GM19463 (cell line): ENCODE results near the gene POU2F1.

Experiments
- ATAC-seq: cut with Tn5 transposase; IDR thresholded peaks from one replicate; pipeline ENCODE4 v1.9.1; 2021; ENCODE audit warnings: mild to moderate bottlenecking, moderate library complexity; ENCODE audit not compliant: unreplicated experiment

The POU2F1 gene

DNA sequence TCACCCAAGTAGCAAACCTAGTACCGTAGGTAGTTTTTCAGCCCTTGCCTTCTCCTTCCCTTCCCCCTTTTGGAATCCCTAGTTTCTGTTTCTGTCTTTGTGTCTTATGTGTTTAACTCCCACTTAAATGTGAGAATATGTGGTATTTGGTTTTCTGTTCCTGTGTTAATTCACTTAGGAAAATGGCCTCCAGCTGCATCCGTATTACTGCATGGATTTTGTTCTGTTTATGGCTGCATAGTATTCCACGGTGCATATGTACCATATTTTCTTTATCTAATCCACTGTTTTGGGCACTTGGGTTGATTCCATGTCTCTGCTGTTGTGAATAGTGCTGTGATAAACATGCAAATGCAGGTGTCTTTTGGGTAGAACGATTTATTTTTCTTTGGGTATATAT, 138.6 kb downstream of the POU2F1 start:
- ATAC-seq, result no peak

GRCh38 chr1:167360120-167360519, 139.4 kb downstream of the POU2F1 start:
- no peak for ATAC-seq

GRCh38 chr1:167362638-167363037, 142.0 kb downstream of the POU2F1 start:
- ATAC-seq, result no peak

- no peak for ATAC-seq
Observed at GRCh38 chr1:167364826-167365225, 144.1 kb downstream of the POU2F1 start.

GRCh38 chr1:167365360-167365759, 144.7 kb downstream of the POU2F1 start:
- no peak for ATAC-seq

DNA sequence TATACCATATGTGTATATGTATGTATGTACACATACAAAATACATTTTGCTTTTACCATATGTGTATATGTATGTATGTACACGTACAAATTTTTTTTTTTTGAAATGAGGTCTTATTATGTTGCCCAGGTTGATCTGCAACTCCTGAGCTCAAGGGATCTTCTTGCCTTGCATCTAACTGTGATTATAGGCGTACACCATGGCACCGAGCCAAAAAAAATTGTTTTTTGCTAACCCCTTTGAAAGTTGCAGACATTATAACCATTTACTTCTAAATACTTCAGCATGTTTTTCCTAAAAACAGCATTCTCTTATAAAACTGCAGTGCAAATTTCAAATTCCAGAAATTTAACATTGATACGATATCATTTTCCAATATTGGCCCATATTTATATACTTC, 147.0 kb downstream of the POU2F1 start:
- ATAC-seq, result no peak

DNA sequence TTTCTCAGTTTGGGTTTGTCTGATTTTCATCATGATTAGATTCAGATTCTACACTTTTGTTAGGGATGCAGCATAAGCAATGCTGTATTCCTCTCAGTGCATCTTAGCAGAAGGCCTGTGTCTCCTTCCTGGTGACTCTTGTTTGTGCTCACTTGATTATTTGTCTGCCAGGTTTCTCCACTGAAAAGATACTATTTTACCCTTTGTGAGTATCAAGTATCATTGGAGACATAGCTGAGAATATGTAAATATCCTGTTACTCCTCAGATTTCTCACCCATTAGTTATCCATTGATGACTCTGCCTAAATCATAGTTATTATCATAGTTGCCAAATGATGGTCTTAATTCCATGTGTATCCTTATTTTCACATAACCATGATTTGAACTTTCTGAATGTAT, 148.5 kb downstream of the POU2F1 start:
- ATAC-seq, result no peak

DNA sequence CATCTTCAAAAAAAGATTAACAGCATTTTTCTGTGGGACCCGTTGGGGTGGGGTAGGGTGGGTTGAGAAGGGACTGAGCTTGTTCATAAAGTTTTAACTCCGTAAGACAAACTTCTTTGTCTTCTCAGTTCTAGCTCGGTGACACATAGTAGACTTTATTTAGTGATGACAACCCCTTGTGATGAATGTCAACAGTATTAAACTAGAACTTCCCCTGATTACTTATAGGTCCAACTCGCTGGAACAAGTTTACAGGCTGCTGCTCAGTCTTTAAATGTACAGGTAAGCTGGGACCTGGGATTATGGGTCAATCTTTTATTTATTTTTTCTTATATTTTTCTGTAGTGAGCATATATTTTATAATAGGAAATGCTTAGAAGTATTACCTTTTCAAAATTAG, 149.2 kb downstream of the POU2F1 start:
- no peak for ATAC-seq

GRCh38 chr1:167371030-167371429, 150.3 kb downstream of the POU2F1 start:
- ATAC-seq, result no peak

DNA sequence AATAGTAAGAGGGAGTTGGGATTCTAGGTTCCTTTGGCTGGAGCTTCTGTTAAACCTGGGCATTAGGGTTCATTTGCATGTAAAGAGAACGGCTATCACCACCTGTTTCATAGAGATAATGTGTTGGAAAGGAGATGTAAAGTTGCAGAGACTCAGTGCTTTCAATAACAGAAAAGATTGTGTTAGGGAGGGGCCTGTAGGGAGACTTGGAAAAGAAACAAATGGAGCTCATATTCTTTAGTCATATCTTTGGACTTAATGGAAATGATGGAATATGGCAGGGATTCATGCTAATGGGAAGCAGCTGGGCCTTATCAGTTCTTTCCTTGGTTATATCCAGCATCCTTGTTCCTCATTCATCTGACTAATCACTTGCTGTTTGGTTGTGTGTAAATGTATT, 152.7 kb downstream of the POU2F1 start:
- ATAC-seq, result no peak

GRCh38 chr1:167373986-167374385, 153.3 kb downstream of the POU2F1 start:
- ATAC-seq, result no peak

GRCh38 chr1:167375949-167376348, 155.3 kb downstream of the POU2F1 start:
- ATAC-seq, result no peak

GRCh38 chr1:167387251-167387910, 166.7 kb downstream of the POU2F1 start:
- no peak for ATAC-seq

GRCh38 chr1:167388976-167389375, 168.3 kb downstream of the POU2F1 start:
- no peak for ATAC-seq

GRCh38 chr1:167392200-167392696, 171.6 kb downstream of the POU2F1 start:
- ATAC-seq, result no peak

DNA sequence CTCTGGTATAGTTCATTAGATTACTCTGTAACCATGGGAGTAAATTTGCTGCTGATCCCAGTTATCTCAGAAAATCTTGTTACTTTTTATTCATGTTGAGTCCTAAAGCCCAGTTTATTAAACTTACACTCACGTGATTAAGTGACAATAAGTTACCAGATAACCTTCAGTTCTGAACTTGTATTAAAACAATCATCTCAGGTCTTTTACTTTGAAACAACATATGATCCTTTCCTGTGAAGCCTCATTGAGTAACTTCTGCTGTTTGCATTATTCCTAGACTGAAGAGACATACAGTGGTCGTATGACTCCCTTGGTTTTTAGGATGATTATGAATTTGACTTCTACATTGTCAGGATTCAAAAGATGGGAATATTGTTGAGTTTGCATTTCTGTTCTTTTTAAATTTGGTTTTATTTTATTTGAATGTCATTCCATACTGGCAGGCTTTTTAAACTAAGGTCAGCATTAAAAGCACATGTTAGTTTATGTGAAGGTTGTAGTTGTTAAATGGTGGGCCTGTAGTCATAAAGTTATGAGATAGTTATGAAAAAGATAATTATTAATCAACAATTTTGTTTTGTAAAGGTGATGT, 179.8 kb downstream of the POU2F1 start:
- no peak for ATAC-seq

GRCh38 chr1:167401260-167401873, 180.7 kb downstream of the POU2F1 start:
- peak; percentile 62 for ATAC-seq

- ATAC-seq, result no peak
Observed at GRCh38 chr1:167404161-167404888, 183.6 kb downstream of the POU2F1 start.

DNA sequence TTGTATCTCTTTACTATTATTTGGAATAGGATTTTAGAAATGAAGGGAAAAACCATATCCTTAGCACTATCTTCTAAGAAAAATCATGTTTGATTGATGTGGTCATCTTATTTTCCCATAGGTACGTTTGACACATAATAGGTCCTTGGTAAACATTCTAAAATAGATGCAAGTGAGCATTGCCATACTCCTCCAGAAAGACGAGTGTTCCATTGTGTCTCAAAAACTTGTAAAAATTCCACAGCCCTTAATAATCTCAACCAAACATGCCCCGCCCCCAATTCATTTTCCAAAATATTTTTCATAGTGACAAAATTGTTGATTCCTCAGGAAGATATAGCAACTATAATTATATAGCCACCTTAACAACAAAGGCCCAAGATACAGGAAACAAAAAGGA, 184.2 kb downstream of the POU2F1 start:
- ATAC-seq, result no peak

DNA sequence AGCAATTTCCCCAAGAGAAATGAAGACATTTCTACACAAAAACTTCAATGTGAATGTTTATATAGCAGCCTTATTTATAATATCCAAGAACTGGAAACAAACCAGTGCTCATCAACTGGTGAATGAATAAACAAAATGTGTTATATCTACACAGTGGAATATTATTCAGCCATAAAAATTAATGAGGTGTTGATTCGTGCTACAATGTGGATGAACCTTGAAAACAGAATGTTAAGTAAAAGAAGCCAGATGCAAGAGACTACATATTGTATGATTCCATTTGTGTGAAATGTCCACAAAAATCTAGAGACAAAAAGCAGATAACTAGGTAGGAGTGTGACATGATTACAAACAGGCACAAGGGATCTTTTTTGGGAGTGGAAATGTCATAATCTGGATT, 187.7 kb downstream of the POU2F1 start:
- ATAC-seq, result no peak

- ATAC-seq, result no peak
Observed at GRCh38 chr1:167409183-167409582, 188.5 kb downstream of the POU2F1 start.

DNA sequence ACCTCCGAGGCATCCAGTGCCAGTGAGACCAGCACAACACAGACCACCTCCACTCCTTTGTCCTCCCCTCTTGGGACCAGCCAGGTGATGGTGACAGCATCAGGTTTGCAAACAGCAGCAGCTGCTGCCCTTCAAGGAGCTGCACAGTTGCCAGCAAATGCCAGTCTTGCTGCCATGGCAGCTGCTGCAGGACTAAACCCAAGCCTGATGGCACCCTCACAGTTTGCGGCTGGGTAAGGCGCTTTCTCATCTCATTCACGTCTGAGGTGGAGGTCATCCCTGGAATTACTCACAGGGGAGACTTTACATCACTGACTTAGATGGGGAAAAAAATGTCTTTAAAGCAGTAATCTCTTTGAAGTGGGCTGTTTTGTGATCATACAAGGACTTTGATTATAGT, 191.4 kb downstream of the POU2F1 start:
- no peak for ATAC-seq
